Ramos (cell line): ENCODE measurements around the gene TGM3.
"Not testable (repeated sequence)": the region's sequence is repeated elsewhere in the genome, so short reads cannot be mapped to it uniquely, and the experiment has no call there.

ENCODE experiments used
- in situ Hi-C: fragments of 300-500 bp; cut with MboI; formaldehyde crosslinking; loops from one replicate; pipeline ENCODE4 v1.14.3; 2022; ENCODE audit warnings: low sequenced_read_pairs; ENCODE audit not compliant: unreplicated experiment

The TGM3 gene, protein sequence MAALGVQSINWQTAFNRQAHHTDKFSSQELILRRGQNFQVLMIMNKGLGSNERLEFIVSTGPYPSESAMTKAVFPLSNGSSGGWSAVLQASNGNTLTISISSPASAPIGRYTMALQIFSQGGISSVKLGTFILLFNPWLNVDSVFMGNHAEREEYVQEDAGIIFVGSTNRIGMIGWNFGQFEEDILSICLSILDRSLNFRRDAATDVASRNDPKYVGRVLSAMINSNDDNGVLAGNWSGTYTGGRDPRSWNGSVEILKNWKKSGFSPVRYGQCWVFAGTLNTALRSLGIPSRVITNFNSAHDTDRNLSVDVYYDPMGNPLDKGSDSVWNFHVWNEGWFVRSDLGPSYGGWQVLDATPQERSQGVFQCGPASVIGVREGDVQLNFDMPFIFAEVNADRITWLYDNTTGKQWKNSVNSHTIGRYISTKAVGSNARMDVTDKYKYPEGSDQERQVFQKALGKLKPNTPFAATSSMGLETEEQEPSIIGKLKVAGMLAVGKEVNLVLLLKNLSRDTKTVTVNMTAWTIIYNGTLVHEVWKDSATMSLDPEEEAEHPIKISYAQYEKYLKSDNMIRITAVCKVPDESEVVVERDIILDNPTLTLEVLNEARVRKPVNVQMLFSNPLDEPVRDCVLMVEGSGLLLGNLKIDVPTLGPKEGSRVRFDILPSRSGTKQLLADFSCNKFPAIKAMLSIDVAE

DNA sequence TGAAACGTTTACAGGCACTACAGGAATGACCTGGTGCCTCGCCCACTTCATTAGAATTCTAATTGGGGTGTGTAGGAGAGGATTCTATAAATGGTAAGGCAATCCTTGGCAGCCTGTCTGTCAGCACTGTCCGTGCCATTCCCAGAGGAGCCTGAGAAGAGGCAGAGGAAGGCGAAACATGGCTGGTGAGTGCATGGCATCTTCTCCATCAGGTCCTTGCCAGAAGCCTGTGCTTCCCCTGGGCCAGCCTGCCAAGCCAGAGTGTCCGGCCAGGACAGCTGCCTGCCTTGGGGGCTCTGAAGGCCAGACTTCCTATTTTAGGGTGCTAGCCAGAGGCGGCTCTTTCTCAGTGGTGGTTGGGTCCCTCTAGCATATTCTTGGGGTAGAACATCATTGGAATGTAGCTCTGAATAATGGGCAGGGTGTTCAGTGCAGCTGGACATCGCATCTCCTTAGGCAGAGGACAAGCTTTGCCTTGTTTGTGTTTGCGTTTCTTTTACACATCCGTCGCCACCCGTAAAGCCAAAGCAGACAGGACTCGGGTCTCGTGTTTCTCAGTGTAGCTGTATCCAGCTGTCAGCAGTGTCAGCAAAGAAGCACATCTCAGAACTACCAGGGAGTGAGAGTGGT is at the start of gene TGM3:
Gene TGM3 (plus strand): TSS at position 116 of the 630 bp plus-strand sequence. CDS start 63 bp downstream, at position 179.
- in situ Hi-C loops = no loop called here

DNA sequence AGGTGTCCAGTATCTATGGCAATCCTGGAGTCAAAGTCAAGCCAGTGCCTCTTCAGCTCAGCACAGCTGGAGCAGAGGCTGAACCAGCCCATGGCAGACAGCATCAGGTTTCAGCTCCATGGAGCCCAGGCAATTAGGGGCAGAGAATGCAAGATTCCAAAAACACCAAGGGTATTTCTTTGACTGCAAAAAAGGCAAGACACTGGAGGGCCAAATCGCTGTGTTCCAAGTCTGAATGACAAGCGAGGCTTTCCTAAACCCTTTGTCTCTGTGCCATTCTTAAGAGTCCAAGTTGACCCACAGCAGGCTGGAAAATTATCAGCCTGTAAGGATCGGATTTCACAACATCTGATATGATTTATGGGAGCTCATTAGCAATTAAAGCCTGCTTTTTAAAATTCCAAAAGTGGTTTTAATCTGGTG is 49.7 kb upstream of the TGM3 start:
- in situ Hi-C loops = no loop called here

DNA sequence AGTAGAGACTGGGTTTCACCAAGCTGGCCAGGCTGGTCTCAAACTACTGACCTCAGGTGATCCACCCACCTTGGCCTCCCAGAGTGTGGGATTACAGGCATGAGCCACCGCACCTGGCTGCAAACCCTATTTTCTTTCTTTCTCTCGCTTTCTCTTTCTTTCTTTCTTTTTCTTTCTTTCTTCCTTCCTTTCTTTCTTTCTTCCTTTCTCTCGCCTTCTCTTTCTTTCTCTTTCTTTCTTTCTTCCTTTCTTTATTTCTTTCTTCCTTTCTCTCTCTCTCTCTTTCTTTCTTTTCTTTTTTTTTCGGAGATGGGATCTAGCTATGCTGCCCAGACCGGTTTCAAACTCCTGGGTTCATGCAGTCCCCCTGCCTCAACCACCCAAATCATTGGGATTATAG is 47.0 kb upstream of the TGM3 start:
- in situ Hi-C loops = no loop called here

DNA sequence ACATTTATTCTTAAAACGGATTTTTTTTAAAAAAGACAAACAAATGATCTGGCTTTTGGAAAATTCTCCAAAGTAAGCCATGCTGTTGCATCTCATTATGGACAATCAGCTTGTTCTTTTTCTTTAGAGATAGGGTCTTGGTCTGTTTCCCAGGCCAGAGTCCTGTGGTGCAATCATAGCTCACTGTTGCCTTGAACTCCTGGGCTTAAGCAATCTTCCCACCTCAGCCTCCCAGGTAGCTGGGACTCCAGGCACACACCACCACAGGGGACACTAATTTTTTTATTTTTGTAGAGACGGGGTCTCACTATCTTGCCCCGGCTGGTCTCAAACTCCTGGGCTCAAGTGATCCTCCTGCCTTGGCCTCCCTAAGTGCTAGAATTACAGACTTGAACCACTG is 45.9 kb upstream of the TGM3 start:
- in situ Hi-C loops = no loop called here

DNA sequence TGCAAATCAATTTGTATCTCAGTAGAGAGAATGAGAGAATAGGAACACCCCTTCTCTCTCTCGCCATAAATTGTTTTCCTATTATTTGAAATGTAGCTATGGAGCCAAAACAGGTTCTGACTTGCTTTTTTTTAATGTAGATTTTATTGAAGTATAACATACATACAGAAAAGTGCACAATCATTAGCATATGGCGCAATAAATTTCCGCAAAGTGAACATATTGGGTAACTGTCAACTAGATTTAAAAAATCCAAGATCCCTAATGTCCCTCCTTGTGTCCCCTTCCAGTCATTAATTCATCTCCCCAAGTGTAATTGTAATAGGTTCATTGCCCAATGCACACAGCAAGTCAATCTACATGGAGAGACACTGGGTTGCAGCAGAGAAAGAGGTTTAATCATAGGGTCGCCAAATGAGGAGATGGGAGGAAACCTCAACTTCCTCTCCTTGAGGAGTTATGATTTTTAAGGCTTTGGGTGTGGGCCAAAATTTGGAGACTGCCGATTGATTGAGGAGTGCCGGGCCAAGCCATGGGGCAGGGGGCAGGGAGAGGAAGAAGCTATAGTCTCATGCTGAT is 43.3 kb upstream of the TGM3 start:
- in situ Hi-C loops = no loop called here

DNA sequence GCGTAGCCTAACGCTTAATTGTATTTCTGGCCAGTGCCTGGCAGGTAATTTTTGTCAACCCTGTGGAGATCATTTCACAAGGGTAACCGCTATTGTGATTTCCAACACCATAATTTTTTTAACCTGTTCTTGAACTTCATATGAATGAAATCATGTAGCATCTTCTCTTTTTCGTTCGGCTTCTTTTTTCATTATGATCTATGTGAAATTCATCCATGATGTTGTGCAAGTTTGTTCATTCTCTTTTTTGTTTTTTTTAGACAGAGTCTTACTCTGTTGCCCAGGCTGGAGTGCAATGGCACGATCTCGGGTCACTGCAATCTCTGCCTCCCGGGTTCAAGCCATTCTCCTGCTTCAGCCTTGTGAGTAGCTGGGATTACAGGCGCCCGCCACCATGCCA is 42.5 kb upstream of the TGM3 start:
- in situ Hi-C loops = no loop called here

DNA sequence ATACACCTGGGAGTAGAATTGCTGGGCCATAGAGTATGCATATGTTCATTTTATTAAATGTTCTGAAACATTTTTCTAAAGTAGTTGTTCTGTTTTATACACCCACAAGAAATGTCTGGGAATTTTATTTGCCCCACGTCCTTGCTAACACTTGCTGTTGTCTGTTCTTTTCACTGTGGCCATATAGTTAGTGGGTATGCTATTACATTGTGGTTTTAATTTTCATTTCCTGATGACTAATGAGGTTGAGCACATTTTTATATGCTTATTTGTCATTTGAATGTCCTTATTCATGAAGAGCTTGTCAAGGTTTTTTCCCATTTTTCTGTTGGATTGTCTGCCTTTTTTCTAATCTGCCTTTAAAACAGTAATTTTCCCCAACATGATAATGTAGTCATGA is 41.5 kb upstream of the TGM3 start:
- in situ Hi-C loops = no loop called here

DNA sequence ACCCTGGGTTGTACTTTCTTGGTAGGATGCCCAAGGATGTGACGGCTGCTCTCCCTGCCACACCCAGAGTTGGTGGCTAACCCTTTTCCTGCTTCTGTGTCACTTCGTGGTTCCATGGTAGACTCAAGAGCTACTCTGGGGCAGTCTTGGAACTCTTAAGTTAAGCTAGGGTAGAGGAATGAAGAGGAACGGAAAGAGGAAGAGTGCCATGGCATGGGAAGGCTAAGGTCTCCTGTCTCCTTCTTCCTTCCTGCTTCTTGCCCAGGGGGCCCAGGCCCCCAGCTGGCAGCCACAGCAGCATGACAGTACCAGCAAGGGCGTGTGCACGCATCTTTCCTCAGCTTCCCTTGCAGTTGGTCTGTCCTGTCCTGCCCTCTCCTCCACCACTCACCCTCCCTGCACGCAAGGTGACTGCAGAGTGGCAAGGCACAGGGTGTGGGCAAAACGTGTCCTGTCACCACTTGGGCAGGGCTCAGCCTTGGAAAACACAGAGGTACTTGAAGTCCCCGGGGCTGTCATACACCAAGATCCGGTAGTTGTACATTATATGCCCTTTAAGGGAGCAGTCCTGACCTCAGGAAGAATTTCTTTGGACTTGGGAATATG is 39.8 kb upstream of the TGM3 start:
- in situ Hi-C loops = no loop called here

DNA sequence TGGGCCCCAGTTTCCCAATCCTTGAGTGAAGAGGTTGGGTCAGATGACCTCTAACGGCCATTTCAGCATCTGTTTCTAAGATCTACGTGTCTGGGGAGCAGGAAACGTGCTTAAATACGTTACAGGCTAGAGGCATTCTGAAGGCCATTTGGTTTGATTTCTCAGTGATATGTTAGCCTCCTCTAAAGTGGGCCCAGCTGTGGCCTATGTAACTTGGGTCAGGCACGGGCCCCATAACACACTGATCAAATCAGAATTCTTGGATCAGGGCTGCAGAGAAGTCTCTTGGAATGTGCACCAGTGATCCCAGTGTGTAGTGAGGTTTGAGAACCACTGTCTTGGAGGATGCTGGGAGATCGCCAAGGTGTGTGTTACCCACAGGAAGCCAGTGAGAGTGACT is 36.1 kb upstream of the TGM3 start:
- in situ Hi-C loops = no loop called here

DNA sequence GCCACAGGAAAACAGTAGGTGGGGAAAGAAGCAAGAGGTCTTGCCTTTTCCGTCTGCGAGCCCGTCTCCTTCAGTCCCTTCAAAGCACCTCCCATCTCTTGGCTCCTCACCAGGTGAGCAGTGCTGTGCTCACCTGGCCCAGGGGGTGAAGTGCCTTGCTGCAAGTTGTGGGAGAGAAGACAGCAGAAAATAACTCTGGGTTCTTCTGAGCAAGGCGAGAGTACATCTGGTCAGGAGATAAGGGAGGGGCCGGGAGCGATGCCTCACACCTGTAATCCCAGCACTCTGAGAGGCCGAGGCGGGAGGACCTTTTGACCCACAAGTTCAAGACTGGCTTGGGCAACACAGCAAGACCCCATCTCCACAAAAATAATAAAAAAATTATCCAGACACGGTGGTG is 35.6 kb upstream of the TGM3 start:
- in situ Hi-C loops = no loop called here

DNA sequence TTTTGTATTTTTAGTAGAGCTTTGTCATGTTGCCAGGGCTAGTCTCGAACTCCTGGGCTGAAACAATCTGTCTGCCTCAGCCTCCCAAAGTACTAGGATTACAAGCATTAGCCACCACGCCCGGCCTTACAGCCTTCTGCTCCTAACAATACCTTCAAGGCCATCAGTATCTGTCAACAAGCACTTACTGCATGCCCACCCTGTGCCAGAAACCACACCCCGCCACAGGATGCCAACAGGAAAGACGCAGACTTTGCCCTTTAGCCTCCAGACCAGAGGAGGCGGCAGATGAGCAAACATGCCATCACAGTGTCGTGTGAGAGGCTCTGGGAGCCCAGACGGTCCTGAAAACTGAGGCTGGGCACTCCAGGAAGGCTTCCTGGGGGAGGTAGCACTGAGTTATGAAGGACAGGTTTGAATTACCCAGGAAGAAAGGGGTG is 34.7 kb upstream of the TGM3 start:
- in situ Hi-C loops = no loop called here

DNA sequence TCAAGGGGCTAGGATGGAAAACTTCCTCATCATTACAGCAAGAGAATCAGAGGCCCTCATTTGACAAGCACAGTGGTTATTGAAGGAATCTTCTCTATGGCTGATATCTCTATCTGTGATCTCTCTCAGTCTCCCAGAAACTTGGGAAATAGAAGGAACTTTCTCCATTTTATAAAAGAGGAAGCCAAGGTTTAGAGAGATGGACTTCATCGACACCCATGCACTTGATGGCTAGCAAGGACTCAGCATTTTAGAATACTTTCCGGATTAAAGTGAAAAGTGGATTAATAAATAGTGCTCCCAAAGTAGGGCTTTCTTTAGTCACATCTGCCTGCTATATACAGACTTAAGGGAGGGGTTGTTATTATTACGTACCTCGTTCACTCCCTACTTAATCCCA is 34.2 kb upstream of the TGM3 start:
- in situ Hi-C loops = no loop called here

DNA sequence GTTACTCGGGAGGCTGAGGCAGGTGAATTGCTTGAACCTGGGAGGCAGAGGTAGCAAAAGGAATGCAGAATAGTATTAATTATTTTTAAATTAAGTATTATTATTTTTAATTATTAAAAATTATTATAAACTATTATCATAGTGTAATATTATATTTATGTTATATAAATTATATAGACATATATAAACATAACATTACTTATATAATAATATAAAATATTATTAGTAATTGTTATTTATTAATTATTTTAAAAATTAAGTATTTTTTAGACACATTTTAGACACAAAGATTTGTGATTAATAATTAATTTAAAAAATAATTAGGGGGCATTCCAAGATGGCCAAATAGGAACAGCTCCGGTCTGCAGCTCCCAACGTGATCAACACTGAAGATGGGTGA is 31.7 kb upstream of the TGM3 start:
- in situ Hi-C loops = no loop called here

DNA sequence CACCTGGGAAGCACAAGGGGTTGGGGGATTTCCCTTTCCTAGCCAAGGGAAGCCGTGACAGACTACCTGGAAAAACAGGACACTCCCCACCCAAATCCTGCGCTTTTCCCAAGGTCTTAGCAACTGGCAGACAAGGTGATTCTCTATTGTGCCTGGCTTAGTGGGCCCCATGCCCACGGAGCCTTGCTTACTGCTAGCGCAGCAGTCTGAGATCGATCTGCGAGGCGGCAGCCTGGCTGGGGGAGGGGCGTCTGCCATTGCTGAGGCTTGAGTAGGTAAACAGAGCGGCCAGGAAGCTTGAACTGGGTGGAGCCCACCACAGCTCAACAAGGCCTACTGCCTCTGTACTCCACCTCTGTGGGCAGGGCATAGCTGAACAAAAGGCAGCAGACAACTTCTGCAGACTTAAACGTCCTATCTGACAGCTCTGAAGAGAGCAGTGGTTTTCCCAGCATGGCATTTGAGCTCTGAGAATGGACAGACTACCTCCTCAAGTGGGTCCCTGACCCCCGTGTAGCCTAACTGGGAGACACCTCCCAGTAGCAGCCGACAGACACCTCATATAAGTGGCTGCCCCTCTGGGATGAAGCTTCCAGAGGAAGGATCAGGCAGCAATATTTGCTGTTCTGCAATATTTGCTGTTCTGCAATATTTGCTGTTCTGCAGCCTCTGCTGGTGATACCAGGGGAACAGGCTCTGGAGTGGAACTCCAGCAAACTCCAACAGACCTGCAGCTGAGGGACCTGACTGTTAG is 31.0 kb upstream of the TGM3 start:
- in situ Hi-C loops = not testable (repeated sequence)

DNA sequence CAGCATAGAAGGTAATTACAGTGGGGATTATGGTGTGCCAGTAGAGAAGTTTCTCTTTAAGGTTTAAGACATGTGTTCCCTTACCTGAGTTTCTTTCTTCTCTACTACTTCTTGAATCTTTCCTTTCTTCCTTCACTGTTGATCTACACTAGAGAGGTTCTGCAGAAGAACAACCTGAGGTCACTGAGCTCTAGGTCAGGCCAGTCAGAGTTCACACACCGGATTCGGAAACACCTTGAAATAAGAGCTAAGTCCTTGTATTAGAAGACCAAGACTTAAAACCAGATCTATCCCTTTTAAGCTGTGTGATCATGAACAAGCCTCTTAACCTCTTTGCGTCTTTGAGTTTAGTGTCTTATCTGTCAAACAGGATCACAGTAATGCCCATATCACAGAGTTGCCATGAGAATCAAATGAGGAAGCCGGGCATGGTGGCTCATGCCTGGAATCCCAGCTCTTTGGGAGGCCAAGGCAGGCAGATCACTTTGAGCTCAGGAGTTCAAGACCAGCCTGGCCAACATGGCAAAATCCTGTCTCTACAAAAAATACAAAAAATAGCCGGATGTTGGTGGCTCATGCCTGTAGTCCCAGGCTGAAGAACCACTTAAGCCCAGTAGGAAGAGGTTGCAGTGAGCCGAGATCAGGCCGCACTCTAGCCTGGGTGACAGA is 22.0 kb upstream of the TGM3 start:
- in situ Hi-C loops = no loop called here

DNA sequence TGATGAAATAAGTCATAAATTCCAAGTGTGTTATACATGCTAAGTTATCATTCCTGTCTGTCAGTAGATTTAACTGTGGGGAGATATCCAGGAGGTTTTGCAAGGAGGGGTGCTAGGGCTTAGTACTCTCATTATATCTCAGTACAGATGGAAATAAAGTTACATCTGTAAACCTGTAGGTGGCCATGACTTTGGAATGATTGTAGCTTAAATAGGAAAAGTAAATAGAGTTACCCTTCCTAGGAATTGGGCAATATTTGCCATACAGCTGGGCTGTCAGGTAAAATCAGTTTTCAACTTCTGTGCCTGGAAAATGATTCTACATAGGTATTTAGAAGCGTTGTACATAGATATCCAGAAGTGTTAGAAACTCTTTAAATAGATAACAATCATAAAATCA is 19.8 kb upstream of the TGM3 start:
- in situ Hi-C loops = no loop called here

DNA sequence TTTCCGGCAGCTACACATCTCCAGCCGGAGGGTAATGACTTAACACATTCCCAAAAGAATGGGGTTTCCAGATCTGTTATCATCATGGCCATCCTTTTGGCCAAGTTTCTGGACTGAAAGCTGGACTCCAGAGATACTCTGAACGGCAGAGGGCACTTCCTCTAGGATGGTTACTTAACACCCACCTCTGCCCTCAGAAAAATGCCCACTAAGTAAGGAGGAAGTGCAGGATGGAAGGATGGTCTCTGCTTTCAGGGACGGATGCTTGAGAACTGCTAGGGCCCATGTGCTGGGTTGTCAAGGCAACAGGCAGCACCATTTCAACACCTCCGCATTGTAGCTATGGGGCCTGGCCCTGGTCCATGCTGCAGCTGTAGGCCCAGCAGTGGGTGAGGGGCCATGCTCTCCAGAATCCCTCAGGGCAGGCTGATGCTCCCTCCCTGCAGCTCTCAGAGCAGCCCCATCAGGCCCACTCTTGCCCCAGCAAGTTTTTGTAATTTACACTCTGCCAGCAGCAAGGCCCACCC is 16.5 kb upstream of the TGM3 start:
- in situ Hi-C loops = no loop called here

DNA sequence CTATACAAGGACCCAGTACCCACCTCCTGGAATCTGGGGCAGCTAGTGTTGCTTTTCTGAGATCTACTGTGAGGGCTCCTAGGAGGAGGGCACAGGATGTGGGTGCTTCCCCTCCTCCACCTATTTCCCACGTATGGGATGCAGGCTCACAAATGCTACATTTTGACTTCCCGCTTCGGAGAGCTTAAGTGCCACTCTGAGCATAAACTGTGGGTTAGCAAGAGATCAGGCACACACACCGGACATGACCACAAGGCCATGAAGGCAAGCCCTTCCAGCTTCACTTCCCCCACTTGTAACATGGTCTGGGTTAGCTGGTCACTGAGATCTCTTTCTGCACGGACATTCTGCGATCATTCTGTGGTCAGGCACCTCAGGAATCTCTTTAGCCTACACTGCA is 15.7 kb upstream of the TGM3 start:
- in situ Hi-C loops = no loop called here

DNA sequence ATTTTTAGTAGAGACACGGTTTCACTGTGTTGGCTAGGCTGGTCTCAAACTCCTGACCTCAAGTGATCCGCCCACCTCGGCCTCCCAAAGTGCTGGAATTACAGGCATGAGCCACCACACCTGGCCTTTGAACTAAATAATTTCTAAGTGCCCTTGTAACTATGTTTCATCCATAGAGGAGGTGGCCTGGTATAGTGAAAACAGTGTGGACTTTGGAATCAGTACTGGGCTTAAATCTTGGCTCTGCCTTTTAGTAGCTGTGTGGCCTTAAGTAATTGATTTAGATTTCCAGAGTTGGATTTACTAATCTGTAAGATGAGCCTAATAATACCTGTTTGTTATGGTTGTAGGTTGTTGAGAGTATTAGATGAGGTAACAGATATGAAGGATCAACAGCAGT is 14.2 kb upstream of the TGM3 start:
- in situ Hi-C loops = no loop called here
